HepG2 (cell line): Measurements from ENCODE around the gene DNMT3A. TPM values are rescaled to one million over a fixed set of nuclear protein-coding genes. Genes with fewer than 3 reads are reported as not detected.

ENCODE experiments used
- HDAC6 ChIP-seq: fragments of 200-600 bp; sonication (generic); IDR thresholded peaks from 2 replicates; pipeline ENCODE4 v1.7.0; 2017; ENCODE audit warnings: mild to moderate bottlenecking, antibody characterized with exemption, low read length, low read depth
- MBNL3 ChIP-seq: fragments of 250-450 bp; sonication (Bioruptor Pico); conservative IDR thresholded peaks from 2 replicates; pipeline ENCODE4 v1.8.0; 2022; ENCODE audit warnings: mild to moderate bottlenecking, inconsistent platforms
- SRSF4 ChIP-seq: fragments of 200-400 bp; formaldehyde crosslinking; IDR thresholded peaks from one replicate; pipeline ENCODE4 v1.6.1; 2018; ENCODE audit warnings: mild to moderate bottlenecking, low read depth, low read length, moderate library complexity; ENCODE audit not compliant: poor library complexity, severe bottlenecking
- ZFP36 ChIP-seq: fragments of 150-350 bp; IDR thresholded peaks from 2 replicates; pipeline ENCODE4 v1.6.1; 2018; ENCODE audit warnings: borderline replicate concordance, low read length, low read depth; ENCODE audit not compliant: partially characterized antibody
- ZNF124 ChIP-seq: sonication (generic); formaldehyde crosslinking; IDR thresholded peaks from 2 replicates; pipeline ENCODE4 v1.4.0; 2020; ENCODE audit warnings: missing genetic modification reagents
- ZNF891 ChIP-seq: sonication (generic); formaldehyde crosslinking; IDR thresholded peaks from 2 replicates; pipeline ENCODE4 v1.5.0; 2020; ENCODE audit warnings: mild to moderate bottlenecking, missing genetic modification reagents
- polyA plus RNA-seq, 8 experiments: library from polyadenylated mRNA; depleted of rRNA in 3 of 8; stranded (reverse) in 7 of 8; unstranded in 1 of 8; fragments of >200 nt; fragmentation: Illumina TruSeq in 4 of 8; extraction: Trizol in 4 of 8; gene quantifications; 2 replicates each; pipeline versions ENCODE4 v1.2.1 to v1.2.3, GENCODE V29; 2011 to 2016; ENCODE audit warnings: low read depth in 4 of 8, missing spikeins in 1 of 8, mixed read lengths in 1 of 8; ENCODE audit not compliant: insufficient read depth in 1 of 8
- total RNA-seq, 5 experiments: library from RNA; depleted of rRNA; stranded (reverse); fragments of >200 nt; fragmentation: Illumina TruSeq; extraction: Trizol; gene quantifications; 2 replicates each; pipeline ENCODE4 v1.2.3, GENCODE V29; 2016; ENCODE audit warnings: low read depth in 1 of 5
- TF ChIP-seq, protein P1 (sequence below), 2 experiments: sonication (generic) in 1 of 2; formaldehyde crosslinking in 1 of 2; IDR thresholded peaks; 2 replicates each; pipeline versions ENCODE4 v1.6.1 to v1.9.0; 2014 to 2022; ENCODE audit warnings: antibody characterized with exemption in 1 of 2, borderline replicate concordance in 1 of 2, inconsistent platforms in 1 of 2, low read depth in 1 of 2, missing genetic modification reagents in 1 of 2
- TF ChIP-seq, protein P2 (sequence below): sonication (generic); formaldehyde crosslinking; IDR thresholded peaks from 2 replicates; pipeline ENCODE4 v1.8.0; 2022; ENCODE audit warnings: mild to moderate bottlenecking, missing genetic modification reagents
- TF ChIP-seq, protein P3 (sequence below): sonication (generic); formaldehyde crosslinking; conservative IDR thresholded peaks from 2 replicates; pipeline ENCODE4 v1.8.1; 2023; ENCODE audit warnings: missing genetic modification reagents
- TF ChIP-seq, protein P4 (sequence below): sonication (generic); formaldehyde crosslinking; IDR thresholded peaks from 2 replicates; pipeline ENCODE4 v1.4.0; 2020; ENCODE audit warnings: missing genetic modification reagents
- TF ChIP-seq, protein P5 (sequence below): sonication (generic); formaldehyde crosslinking; IDR thresholded peaks from 2 replicates; pipeline ENCODE4 v1.5.0; 2020; ENCODE audit warnings: mild to moderate bottlenecking, low read depth, missing genetic modification reagents, borderline replicate concordance

DNMT3A gene
- total and polyA plus RNA-seq, 2 of the 13 experiments (the other 11 are each of a cell fraction or from before 2014, with no cell fraction given), result 14.7 to 29.1 TPM

DNA sequence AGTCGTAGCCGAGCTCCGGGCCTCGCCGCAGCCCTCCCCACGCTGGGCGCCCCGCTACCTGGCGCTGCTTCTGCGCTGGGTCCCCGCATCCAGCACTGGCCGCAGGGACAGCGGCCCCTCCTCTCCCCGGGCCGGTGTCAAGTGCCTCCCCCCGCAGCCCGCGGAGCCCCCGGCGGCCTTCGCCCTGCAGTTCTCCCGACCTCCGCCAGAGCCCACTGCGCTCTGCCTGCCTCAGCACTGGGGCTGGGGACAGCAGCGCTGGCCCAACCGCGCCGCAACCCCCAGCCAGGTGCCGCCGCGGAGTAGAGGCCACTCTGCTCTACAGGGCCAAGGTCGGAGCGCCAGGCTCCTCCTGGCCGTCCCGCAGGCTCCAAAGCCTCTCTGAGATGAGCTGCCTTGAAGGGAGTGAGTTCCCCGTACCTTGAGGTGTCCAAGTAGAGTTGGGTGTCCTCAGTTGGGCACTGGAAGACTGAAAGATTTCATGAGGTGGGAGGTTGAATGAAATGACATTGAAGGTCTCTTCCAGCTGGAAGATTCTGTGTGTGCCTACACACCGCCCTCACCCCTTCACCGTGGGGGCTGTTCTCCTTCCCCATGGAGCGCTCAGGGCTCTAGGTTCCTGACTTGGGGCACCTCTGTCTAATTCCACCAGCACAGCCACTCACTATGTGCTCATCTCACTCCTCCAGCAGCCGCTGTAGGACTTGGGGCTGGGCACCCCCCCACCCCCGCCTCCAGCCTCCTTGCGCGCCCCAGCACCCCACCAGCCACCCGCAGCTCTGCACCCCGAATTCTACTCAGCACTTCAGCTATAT, 854 bp upstream of the DNMT3A start (continued):
- TF ChIP-seq, protein P1, sequence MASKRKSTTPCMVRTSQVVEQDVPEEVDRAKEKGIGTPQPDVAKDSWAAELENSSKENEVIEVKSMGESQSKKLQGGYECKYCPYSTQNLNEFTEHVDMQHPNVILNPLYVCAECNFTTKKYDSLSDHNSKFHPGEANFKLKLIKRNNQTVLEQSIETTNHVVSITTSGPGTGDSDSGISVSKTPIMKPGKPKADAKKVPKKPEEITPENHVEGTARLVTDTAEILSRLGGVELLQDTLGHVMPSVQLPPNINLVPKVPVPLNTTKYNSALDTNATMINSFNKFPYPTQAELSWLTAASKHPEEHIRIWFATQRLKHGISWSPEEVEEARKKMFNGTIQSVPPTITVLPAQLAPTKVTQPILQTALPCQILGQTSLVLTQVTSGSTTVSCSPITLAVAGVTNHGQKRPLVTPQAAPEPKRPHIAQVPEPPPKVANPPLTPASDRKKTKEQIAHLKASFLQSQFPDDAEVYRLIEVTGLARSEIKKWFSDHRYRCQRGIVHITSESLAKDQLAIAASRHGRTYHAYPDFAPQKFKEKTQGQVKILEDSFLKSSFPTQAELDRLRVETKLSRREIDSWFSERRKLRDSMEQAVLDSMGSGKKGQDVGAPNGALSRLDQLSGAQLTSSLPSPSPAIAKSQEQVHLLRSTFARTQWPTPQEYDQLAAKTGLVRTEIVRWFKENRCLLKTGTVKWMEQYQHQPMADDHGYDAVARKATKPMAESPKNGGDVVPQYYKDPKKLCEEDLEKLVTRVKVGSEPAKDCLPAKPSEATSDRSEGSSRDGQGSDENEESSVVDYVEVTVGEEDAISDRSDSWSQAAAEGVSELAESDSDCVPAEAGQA (IDR thresholded peaks at IDR 0.05; ENCODE audit: low read depth), result 0 out of 2 replicates have a peak, but pooled peaks have one; percentile 16
- TF ChIP-seq, protein P1 (CRISPR knock-in tag; IDR thresholded peaks at IDR 0.05; ENCODE audit: borderline replicate concordance), result no peak
- TF ChIP-seq, protein P2, sequence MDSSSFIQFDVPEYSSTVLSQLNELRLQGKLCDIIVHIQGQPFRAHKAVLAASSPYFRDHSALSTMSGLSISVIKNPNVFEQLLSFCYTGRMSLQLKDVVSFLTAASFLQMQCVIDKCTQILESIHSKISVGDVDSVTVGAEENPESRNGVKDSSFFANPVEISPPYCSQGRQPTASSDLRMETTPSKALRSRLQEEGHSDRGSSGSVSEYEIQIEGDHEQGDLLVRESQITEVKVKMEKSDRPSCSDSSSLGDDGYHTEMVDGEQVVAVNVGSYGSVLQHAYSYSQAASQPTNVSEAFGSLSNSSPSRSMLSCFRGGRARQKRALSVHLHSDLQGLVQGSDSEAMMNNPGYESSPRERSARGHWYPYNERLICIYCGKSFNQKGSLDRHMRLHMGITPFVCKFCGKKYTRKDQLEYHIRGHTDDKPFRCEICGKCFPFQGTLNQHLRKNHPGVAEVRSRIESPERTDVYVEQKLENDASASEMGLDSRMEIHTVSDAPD (CRISPR knock-in tag), result peak; percentile 82; the same call in 1 of the 2 replicates
- TF ChIP-seq, protein P3, sequence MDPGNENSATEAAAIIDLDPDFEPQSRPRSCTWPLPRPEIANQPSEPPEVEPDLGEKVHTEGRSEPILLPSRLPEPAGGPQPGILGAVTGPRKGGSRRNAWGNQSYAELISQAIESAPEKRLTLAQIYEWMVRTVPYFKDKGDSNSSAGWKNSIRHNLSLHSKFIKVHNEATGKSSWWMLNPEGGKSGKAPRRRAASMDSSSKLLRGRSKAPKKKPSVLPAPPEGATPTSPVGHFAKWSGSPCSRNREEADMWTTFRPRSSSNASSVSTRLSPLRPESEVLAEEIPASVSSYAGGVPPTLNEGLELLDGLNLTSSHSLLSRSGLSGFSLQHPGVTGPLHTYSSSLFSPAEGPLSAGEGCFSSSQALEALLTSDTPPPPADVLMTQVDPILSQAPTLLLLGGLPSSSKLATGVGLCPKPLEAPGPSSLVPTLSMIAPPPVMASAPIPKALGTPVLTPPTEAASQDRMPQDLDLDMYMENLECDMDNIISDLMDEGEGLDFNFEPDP (CRISPR knock-in tag), result no peak
- TF ChIP-seq SRSF4, result no peak
- TF ChIP-seq, protein P4, sequence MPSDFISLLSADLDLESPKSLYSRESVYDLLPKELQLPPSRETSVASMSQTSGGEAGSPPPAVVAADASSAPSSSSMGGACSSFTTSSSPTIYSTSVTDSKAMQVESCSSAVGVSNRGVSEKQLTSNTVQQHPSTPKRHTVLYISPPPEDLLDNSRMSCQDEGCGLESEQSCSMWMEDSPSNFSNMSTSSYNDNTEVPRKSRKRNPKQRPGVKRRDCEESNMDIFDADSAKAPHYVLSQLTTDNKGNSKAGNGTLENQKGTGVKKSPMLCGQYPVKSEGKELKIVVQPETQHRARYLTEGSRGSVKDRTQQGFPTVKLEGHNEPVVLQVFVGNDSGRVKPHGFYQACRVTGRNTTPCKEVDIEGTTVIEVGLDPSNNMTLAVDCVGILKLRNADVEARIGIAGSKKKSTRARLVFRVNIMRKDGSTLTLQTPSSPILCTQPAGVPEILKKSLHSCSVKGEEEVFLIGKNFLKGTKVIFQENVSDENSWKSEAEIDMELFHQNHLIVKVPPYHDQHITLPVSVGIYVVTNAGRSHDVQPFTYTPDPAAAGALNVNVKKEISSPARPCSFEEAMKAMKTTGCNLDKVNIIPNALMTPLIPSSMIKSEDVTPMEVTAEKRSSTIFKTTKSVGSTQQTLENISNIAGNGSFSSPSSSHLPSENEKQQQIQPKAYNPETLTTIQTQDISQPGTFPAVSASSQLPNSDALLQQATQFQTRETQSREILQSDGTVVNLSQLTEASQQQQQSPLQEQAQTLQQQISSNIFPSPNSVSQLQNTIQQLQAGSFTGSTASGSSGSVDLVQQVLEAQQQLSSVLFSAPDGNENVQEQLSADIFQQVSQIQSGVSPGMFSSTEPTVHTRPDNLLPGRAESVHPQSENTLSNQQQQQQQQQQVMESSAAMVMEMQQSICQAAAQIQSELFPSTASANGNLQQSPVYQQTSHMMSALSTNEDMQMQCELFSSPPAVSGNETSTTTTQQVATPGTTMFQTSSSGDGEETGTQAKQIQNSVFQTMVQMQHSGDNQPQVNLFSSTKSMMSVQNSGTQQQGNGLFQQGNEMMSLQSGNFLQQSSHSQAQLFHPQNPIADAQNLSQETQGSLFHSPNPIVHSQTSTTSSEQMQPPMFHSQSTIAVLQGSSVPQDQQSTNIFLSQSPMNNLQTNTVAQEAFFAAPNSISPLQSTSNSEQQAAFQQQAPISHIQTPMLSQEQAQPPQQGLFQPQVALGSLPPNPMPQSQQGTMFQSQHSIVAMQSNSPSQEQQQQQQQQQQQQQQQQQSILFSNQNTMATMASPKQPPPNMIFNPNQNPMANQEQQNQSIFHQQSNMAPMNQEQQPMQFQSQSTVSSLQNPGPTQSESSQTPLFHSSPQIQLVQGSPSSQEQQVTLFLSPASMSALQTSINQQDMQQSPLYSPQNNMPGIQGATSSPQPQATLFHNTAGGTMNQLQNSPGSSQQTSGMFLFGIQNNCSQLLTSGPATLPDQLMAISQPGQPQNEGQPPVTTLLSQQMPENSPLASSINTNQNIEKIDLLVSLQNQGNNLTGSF, result peak; percentile 28; the same call in 1 of the 2 replicates
- TF ChIP-seq, protein P5, sequence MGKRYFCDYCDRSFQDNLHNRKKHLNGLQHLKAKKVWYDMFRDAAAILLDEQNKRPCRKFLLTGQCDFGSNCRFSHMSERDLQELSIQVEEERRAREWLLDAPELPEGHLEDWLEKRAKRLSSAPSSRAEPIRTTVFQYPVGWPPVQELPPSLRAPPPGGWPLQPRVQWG (CRISPR knock-in tag), result no peak
- TF ChIP-seq ZNF124 (CRISPR knock-in tag), result peak; percentile 90
- 0 out of 2 replicates have a peak, but pooled peaks have one; percentile 16 for TF ChIP-seq MBNL3 (CRISPR knock-in tag)
- 0 out of 2 replicates have a peak, but pooled peaks have one; percentile 35 for TF ChIP-seq ZNF891
- TF ChIP-seq ZFP36, result no peak
- TF ChIP-seq HDAC6, result no peak
